ENCODE measurements around the gene TNRC18.

TNRC18 gene

DNA sequence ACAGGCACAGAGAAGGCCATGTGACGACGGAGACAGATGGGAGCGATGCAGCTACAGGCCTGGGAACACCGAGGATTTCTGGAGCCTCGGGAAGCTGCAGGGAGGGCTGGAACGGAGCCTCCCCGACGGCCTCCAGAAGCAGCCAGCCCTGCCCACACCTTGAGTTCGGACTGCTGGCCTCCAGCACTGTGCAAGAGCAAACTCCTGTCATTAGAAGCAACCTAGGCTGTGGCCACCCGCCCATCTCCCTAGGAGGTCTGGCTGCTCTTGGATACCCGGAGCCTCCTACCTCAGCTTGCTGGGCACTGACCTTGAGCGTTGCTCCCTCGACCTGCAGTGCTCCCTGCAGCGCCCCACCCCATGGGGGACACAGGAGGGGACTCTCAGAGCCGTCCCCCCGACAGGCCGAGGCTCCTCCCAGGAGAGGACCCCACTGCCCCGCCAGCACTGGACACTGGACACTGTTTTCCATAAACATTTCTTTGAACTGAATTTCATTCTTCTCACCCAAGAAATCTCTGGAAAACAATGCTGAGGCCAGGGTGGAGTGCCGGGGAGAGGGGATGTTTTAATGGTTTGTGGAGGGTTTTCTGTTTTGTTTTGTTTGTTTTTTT, 22.5 kb upstream of the TNRC18 start:
- no peak for DNase-seq
- Mint-ChIP-seq H3K27ac (no peak overlapping the region), H3K27me3 (ENCODE audit: low read depth, poor library complexity) (peaks cover 4% of the 10 kb centered on the region), H3K36me3 (ENCODE audit: low read depth) (peaks cover 6% of the 10 kb centered on the region), H3K4me1 (peaks cover 28% of the 10 kb centered on the region), H3K9me3 (no peaks in the 10 kb centered on the region), H3K4me3 (no peak overlapping the region)
- TF ChIP-seq, protein P1, sequence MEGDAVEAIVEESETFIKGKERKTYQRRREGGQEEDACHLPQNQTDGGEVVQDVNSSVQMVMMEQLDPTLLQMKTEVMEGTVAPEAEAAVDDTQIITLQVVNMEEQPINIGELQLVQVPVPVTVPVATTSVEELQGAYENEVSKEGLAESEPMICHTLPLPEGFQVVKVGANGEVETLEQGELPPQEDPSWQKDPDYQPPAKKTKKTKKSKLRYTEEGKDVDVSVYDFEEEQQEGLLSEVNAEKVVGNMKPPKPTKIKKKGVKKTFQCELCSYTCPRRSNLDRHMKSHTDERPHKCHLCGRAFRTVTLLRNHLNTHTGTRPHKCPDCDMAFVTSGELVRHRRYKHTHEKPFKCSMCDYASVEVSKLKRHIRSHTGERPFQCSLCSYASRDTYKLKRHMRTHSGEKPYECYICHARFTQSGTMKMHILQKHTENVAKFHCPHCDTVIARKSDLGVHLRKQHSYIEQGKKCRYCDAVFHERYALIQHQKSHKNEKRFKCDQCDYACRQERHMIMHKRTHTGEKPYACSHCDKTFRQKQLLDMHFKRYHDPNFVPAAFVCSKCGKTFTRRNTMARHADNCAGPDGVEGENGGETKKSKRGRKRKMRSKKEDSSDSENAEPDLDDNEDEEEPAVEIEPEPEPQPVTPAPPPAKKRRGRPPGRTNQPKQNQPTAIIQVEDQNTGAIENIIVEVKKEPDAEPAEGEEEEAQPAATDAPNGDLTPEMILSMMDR (IDR thresholded peaks at IDR 0.05), result no peak

DNA sequence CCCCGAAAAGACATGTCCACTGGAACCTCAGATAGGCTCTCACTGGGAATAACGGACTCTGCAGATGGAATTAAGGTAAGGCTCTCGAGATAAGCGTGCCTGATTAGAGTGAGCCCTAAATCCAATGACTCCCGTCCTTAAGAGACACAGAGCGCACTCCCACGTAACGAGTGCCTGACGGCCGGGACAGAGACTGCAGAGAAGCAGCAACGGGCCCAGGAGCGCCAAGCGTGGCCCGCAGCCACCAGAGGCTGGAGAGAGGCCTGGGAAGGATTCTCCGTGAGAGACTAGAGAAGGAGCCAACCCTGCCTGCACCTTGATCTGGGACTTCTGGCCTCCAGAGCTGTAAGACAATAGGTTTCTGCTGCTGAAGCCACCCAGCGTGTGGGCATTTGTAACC, 20.0 kb upstream of the TNRC18 start:
- Mint-ChIP-seq H3K27ac (peak overlapping the region; percentile 84), H3K36me3 (ENCODE audit: low read depth) (peaks cover 6% of the 10 kb centered on the region), H3K4me1 (peaks cover 33% of the 10 kb centered on the region), H3K4me3 (no peak overlapping the region), H3K27me3 (ENCODE audit: low read depth, poor library complexity) (peaks cover 4% of the 10 kb centered on the region), H3K9me3 (no peaks in the 10 kb centered on the region)
- no peak for DNase-seq
- TF ChIP-seq, protein P1 (IDR thresholded peaks at IDR 0.05), result no peak

DNA sequence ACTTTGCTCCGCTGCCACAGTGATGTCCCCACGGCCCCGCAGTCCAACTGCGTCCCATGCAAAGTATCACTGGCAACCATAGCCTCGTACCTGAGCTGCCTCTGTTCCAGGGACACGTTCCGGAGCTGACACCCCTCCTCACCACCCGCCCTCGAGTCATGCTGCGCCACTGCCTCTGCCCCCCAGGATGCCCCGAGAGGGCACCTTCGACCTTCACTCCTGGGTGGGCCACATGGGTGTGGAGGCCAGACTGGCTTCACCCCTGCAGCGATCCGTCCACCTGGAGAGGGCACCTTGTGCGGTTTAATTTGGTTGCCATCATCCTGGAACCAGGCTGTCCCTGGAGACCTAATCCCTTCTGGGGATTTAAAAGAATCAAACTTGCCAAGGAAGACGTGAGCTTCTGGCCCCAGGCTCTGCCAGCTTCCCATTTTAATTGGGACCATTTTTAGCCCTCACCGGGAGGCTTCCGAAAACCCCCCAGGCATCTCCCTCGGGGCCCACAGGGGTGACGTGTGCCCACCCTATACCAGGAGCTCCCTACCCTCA, 19.2 kb upstream of the TNRC18 start:
- Mint-ChIP-seq H3K27ac (no peak overlapping the region), H3K4me1 (peaks cover 33% of the 10 kb centered on the region), H3K27me3 (ENCODE audit: low read depth, poor library complexity) (peaks cover 4% of the 10 kb centered on the region), H3K4me3 (no peak overlapping the region), H3K9me3 (no peaks in the 10 kb centered on the region), H3K36me3 (ENCODE audit: low read depth) (peaks cover 6% of the 10 kb centered on the region)
- TF ChIP-seq, protein P1 (IDR thresholded peaks at IDR 0.05), result no peak
- DNase-seq, result no peak

- Mint-ChIP-seq H3K27ac (no peak overlapping the region), H3K27me3 (ENCODE audit: low read depth, poor library complexity) (peaks cover 4% of the 10 kb centered on the region), H3K36me3 (ENCODE audit: low read depth) (peaks cover 15% of the 10 kb centered on the region), H3K4me3 (no peak overlapping the region), H3K4me1 (peaks cover 33% of the 10 kb centered on the region), H3K9me3 (peaks cover 6% of the 10 kb centered on the region)
- TF ChIP-seq, protein P1 (IDR thresholded peaks at IDR 0.05), result no peak
- DNase-seq, result no peak
Observed at GRCh38 chr7:5441840-5442503, 18.3 kb upstream of the TNRC18 start.

DNA sequence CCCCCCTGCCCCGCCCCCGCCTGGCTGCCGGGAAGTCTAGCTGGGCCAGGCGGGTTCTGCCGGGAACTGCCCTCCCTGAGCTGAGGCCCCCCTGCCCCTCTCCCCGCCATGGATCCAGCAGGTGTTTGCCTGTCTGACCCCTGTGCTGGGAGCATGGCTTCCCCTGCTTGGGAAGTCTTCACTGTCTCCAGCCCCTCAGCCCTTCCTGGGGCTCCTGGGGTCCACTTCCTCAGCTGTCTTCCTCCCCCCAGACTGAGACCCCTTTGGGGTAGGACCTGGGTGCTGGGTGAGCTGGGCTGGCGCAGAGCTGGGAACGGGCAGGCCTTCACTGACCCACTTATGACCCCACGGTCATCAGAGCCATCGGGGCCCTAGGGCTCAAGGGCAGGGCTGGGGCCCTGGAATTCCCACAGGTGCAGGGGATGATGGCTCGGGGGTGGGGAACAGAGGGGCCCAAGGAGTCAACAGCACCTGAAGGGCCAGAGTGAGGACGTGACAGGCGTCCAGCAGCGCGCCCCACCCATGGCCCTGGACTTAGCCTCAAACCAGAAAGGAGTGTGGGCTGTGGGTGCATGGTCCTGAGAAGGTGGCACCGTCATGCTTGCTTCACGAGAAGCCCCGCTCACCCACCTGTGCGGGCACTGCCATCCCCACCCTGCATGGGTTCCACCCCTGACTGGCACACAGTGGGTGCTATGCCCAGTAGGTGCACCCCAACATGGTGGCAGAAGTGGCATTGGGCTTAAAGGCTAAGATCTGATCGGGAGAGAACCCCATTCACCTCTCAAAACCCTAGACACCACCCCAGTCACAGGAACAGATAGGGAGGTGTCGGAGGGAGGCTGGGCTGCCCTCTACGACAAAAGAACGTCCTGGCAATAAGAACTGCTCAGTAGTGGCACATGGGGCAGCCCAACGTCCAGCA, 16.2 kb upstream of the TNRC18 start:
- H3K9me3 Mint-ChIP-seq, result peaks cover 7% of the 10 kb centered on the region
- no peak for DNase-seq
- H3K4me1 Mint-ChIP-seq, result peaks cover 27% of the 10 kb centered on the region
- TF ChIP-seq, protein P1 (IDR thresholded peaks at IDR 0.05), result no peak
- peaks cover 33% of the 10 kb centered on the region for H3K36me3 Mint-ChIP-seq (ENCODE audit: low read depth)
- peaks cover 6% of the 10 kb centered on the region for H3K27me3 Mint-ChIP-seq (ENCODE audit: low read depth, poor library complexity)
- H3K27ac Mint-ChIP-seq, result no peak overlapping the region
- no peak overlapping the region for H3K4me3 Mint-ChIP-seq

All from nephron progenitor cell (in vitro differentiated cells).